HepG2 (cell line): ENCODE results near the gene ATP6V1F. TPM values are rescaled to one million over a fixed set of nuclear protein-coding genes. Genes with fewer than 3 reads are reported as not detected.

Experiments
- ATAC-seq: fragments of 200-7000 bp; cut with Tn5 transposase; 3 replicates; pipeline ENCODE4 v1.9.1; 2020; ENCODE audit warnings: mild to moderate bottlenecking, moderate library complexity
- BruUV-seq: library from RNA; stranded (reverse); fragments of 400-500 nt; replicated peaks from 2 replicates; lab custom pipeline; 2021; lab: Mats Ljungman, UMichigan
- CTCF ChIA-PET: fragments of 300-600 bp; formaldehyde crosslinking; extraction: SDS; loops from one replicate; lab custom pipeline; 2021; ENCODE audit warnings: low total read pairs, inconsistent platforms, low intra/inter-chr PET ratio; lab: Yijun Ruan, JAX
- POLR2A ChIA-PET: fragments of 350-600 bp; sonication (Branson Sonifier 250); formaldehyde crosslinking; loops from one replicate; lab custom pipeline; 2020; ENCODE audit warnings: antibody characterized with exemption, inconsistent platforms; lab: Yijun Ruan, JAX
- DNase-seq: peaks from one replicate; pipeline ENCODE4 v3.0.0-alpha.2; 2015; ENCODE audit warnings: low spot score
- FAIRE-seq: peaks from 3 replicates; lab custom pipeline; 2011; peaks lifted over from hg19 to GRCh38; lab: Jason Lieb, UNC
- H2AFZ ChIP-seq: one replicate; pipeline ENCODE4 v1.6.1; 2011; ENCODE audit warnings: low read length, inconsistent platforms
- H3K27ac ChIP-seq: fragments of 300-600 bp; 3 replicates; pipeline ENCODE4 v1.8.0; 2011; ENCODE audit warnings: mixed run types, mild to moderate bottlenecking, mixed read lengths, low read length, inconsistent platforms; ENCODE audit not compliant: insufficient read depth; ENCODE audit errors: extremely low read length
- H3K27me3 ChIP-seq, 2 experiments: fragments of 200-600 bp in 1 of 2; 2 replicates in 1 of 2; 3 replicates in 1 of 2; pipeline versions ENCODE4 v1.6.0 to v1.8.0; 2011; ENCODE audit warnings: low read length in 2 of 2, mild to moderate bottlenecking in 2 of 2, moderate library complexity in 2 of 2, inconsistent platforms in 1 of 2; ENCODE audit not compliant: insufficient read depth in 2 of 2, control insufficient read depth in 1 of 2
- H3K36me3 ChIP-seq, 2 experiments: fragments of 200-600 bp in 1 of 2; replicated peaks in 1 of 2; 2 replicates in 1 of 2; 3 replicates in 1 of 2; pipeline versions ENCODE4 v1.5.1 to v1.8.0; 2011; ENCODE audit warnings: low read length in 2 of 2, inconsistent platforms in 1 of 2; ENCODE audit not compliant: insufficient read depth in 2 of 2, control insufficient read depth in 1 of 2
- H3K4me1 ChIP-seq: 2 replicates; pipeline ENCODE4 v1.5.1; 2012; ENCODE audit warnings: low read length, inconsistent platforms; ENCODE audit not compliant: insufficient read depth
- H3K4me2 ChIP-seq: 2 replicates; pipeline ENCODE4 v1.6.0; 2011; ENCODE audit warnings: low read depth, low read length, inconsistent platforms
- H3K4me3 ChIP-seq, 3 experiments: fragments of 200-600 bp in 1 of 3; sonication (generic), shearing (Covaris generic) in 1 of 3; replicated peaks in 1 of 3; 2 replicates each; pipeline ENCODE4 v1.5.1; 2011 to 2016; ENCODE audit warnings: low read length in 3 of 3, inconsistent platforms in 2 of 3, low read depth in 2 of 3, mild to moderate bottlenecking in 2 of 3, control low read depth in 1 of 3, mixed read lengths in 1 of 3; ENCODE audit not compliant: insufficient read depth in 1 of 3
- H3K79me2 ChIP-seq: one replicate; pipeline ENCODE4 v1.6.1; 2011; ENCODE audit warnings: low read length, inconsistent platforms; ENCODE audit not compliant: insufficient read depth
- H3K9ac ChIP-seq: 2 replicates; pipeline ENCODE4 v1.6.0; 2011; ENCODE audit warnings: mild to moderate bottlenecking, low read depth, low read length, inconsistent platforms; ENCODE audit not compliant: insufficient read depth
- H3K9me3 ChIP-seq: 2 replicates; pipeline ENCODE4 v1.5.1; 2012; ENCODE audit warnings: mild to moderate bottlenecking, low read length
- H4K20me1 ChIP-seq: 2 replicates; pipeline ENCODE4 v1.6.0; 2011; ENCODE audit warnings: inconsistent platforms, mild to moderate bottlenecking, low read length, moderate library complexity; ENCODE audit not compliant: insufficient read depth
- ARNT2 ChIP-seq: sonication (generic); formaldehyde crosslinking; IDR thresholded peaks from 2 replicates; pipeline ENCODE4 v1.8.0; 2022; ENCODE audit warnings: mild to moderate bottlenecking, low read depth, missing genetic modification reagents, moderate library complexity
- ATF5 ChIP-seq: sonication (generic); formaldehyde crosslinking; IDR thresholded peaks from 2 replicates; pipeline ENCODE4 v1.4.0; 2020; ENCODE audit warnings: mild to moderate bottlenecking, low read depth, missing genetic modification reagents
- HNRNPLL ChIP-seq: fragments of 200-400 bp; formaldehyde crosslinking; IDR thresholded peaks from 2 replicates; pipeline ENCODE4 v1.6.1; 2017; ENCODE audit warnings: mild to moderate bottlenecking, low read depth, low read length; ENCODE audit not compliant: poor library complexity, severe bottlenecking
- NFIC ChIP-seq: IDR thresholded peaks from 2 replicates; pipeline ENCODE4 v1.6.1; 2012; ENCODE audit warnings: mild to moderate bottlenecking, low read length, inconsistent platforms
- TOPORS ChIP-seq: sonication (generic); formaldehyde crosslinking; IDR thresholded peaks from 2 replicates; pipeline ENCODE4 v1.8.0; 2023; ENCODE audit warnings: mild to moderate bottlenecking, missing genetic modification reagents
- ZBTB20 ChIP-seq: sonication (generic); formaldehyde crosslinking; IDR thresholded peaks from 2 replicates; pipeline ENCODE4 v1.8.1; 2023; ENCODE audit warnings: missing genetic modification reagents, low read depth, mild to moderate bottlenecking, borderline replicate concordance
- ZGPAT ChIP-seq: IDR thresholded peaks from 2 replicates; pipeline ENCODE4 v1.6.1; 2016; ENCODE audit warnings: mild to moderate bottlenecking
- in situ Hi-C: cut with HindIII; loops from 2 replicates; pipeline ENCODE4 v1.10.0; 2017; ENCODE audit warnings: low pct_unique_long_range_greater_than_20kb; ENCODE audit not compliant: extremely low pct_ligation_motif_present
- intact Hi-C: fragments of 100-400 bp; cut with micrococcal nuclease; formaldehyde crosslinking; loops from one replicate; pipeline ENCODE4 v1.10.0; 2022; ENCODE audit not compliant: unreplicated experiment
- polyA plus RNA-seq, 8 experiments: library from polyadenylated mRNA; depleted of rRNA in 3 of 8; stranded (reverse) in 7 of 8; unstranded in 1 of 8; fragments of >200 nt; fragmentation: Illumina TruSeq in 4 of 8; extraction: Trizol in 4 of 8; gene quantifications; 2 replicates each; pipeline versions ENCODE4 v1.2.1 to v1.2.3, GENCODE V29; 2011 to 2016; ENCODE audit warnings: low read depth in 4 of 8, missing spikeins in 1 of 8, mixed read lengths in 1 of 8; ENCODE audit not compliant: insufficient read depth in 1 of 8
- total RNA-seq, 5 experiments: library from RNA; depleted of rRNA; stranded (reverse); fragments of >200 nt; fragmentation: Illumina TruSeq; extraction: Trizol; gene quantifications; 2 replicates each; pipeline ENCODE4 v1.2.3, GENCODE V29; 2016; ENCODE audit warnings: low read depth in 1 of 5

ATP6V1F gene
- total and polyA plus RNA-seq, 2 of the 13 experiments (the other 11 are each of a cell fraction or from before 2014, with no cell fraction given): 87.2 to 132 TPM

- Histone ChIP-seq H3K79me2 (no peaks in the 10 kb centered on the region), H3K9me3 (peaks cover 8% of the 10 kb centered on the region), H3K36me3 (no peaks in the 10 kb centered on the region), H2AFZ (no peak overlapping the region), H3K9ac (no peak overlapping the region), H3K4me3 (no peak overlapping the region), H3K27ac (no peak overlapping the region), H4K20me1 (no peaks in the 10 kb centered on the region), H3K27me3 (0 out of 5 replicates have a peak, but pooled peaks cover 0 to 5% of the 10 kb centered on the region in 2 experiments), H3K4me2 (no peak overlapping the region), H3K4me1 (no peaks in the 10 kb centered on the region)
- ATAC-seq: no peak
- in situ Hi-C loops: loop anchor here (25.0 kb wide), 1 partner anchor 462 kb away; no protein-coding TSS in a partner anchor
- ChIA-PET POLR2A (no interaction called here), CTCF (no interaction called here)
- FAIRE-seq: no peak
- TF ChIP-seq TOPORS (CRISPR knock-in tag) (peak; percentile 57; the same call in 1 of the 2 replicates), ZBTB20 (CRISPR knock-in tag) (no peak), NFIC (no peak), ARNT2 (CRISPR knock-in tag) (no peak), ZGPAT (CRISPR knock-in tag) (no peak), ATF5 (CRISPR knock-in tag) (no peak), HNRNPLL (no peak)
- DNase-seq: no peak
- no TSS peak for BruUV-seq
- intact Hi-C loops: no loop called here
Observed at GRCh38 chr7:128899392-128899791, 36.7 kb downstream of the ATP6V1F start.
